ENCODE results near the gene LAMA5.

LAMA5 gene

DNA sequence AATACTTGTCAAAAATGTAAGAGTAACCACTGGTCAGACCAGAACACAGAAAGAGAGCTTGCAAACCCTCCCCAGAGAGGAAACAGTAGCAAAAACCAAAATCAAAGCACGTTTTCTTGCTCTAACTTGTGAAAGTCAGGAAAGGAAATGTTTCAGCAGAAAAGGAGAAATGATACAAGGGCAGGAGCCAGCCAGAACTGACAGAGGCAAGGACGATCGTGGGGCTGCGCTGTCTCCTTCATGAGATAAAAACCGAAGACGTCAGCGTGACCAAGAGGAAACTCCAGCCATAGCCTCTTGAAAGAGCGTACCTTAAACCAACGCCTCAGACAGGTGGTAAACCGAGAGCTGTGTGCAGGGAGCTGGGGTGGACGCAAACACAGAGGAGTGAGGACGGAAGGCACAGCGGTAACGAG, 27.5 kb downstream of the LAMA5 start:
- DNase-seq, result no peak

GRCh38 chr20:62338294-62338620, 28.9 kb downstream of the LAMA5 start:
- no peak for DNase-seq

DNA sequence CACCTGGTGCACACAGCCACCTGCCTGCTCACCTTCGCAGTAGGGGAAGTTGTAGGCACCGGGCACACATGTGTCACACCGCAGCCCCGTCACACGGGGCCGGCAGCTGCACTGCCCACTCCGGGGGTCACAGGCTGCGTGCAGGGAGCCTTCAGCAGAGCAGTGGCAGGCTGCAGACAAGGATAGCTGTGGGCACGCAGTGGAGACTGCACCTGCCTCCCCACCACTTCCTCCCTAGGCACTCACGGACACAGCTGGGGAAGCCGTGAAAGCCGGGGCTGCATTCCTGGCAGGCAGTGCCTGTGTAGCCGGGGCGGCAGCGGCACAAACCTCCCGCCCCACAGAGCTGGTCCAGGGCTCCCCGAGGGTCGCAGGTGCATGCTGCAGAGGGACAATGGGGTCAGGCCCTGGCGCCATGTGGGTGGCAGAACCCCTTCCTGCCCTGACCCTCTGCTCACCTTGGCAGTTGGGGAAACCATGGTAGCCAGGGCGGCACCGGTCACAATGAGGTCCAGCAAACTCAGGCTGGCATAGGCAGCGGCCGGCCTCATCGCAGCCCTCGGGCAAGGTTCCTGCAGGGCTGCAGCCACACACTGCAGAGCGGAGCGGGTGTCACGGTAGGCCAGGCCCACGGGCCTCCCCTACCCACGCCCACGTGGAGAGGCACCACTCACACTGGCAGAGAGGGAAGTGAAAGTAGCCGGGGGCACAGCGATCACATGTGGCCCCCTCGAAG, 29.4 kb downstream of the LAMA5 start:
- DNase-seq, result no peak

- DNase-seq, result no peak
These were observed 30.1 kb downstream of the LAMA5 start for GRCh38 chr20:62336775-62337557.

GRCh38 chr20:62336329-62336728, 30.8 kb downstream of the LAMA5 start:
- no peak for DNase-seq

GRCh38 chr20:62335532-62335931, 31.6 kb downstream of the LAMA5 start:
- no peak for DNase-seq

DNA sequence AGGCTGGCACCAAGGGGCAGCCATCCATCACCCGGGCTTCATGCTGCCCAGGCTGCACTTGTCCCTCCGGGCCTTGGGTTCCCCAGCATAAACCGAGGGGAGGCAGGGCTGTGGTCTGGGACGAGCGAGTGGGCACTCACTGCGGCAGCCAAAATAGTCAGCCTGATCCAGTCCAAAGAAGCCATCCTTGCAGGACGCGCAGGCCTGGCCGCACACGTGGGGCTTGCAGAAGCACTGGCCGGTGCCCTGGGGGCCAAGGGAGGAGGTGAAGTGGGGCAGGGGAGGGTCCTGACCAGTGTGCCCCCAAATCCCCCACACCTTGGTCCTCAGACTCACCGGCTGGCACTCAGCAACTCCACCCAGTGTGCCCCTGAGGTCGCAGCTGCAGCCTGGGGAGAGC, 32.2 kb downstream of the LAMA5 start:
- DNase-seq, result no peak

- DNase-seq, result no peak
These were observed 33.1 kb downstream of the LAMA5 start for GRCh38 chr20:62333820-62334595.

DNA sequence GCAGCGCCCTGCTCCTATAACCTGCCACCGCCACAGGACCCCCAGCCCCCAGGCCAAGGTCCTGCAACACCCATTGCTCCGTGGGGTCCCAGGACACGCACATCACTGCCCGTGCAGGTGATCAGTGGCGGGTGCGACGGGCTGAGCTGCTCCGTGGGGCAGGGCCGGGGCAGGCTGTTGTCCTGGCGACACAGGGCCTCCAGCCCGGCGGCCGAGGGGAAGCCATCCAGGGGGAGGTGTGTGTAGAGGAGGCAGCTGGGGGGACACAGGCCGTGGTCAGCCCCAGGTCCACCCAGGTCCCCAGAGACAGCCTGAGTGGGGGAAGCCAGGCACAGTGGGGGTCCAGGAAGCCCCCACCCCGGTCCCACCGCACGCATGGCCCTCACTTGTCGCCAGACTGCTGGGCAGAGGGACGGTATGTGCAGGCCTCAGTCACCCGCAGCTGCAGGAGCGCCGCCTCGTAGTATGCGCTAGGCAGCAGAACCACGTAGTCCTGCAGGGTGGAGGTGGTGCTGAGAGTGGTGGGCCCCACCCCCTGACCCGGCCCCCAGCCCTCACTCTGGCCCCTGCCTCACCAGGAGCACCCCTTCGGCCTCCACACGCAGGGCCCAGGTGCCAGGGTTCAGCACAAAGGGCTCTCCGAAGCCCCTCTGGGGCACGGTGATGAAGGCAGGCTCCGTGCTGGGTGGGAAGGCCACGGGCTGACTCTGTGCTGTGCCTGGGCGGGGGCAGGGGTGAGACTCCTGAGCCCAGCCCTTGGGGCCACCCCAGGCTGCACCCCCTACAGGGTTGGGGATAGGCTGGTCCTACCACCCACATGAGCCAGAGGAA, 33.9 kb downstream of the LAMA5 start:
- DNase-seq, result no peak

GRCh38 chr20:62332421-62332820, 34.7 kb downstream of the LAMA5 start:
- no peak for DNase-seq

DNA sequence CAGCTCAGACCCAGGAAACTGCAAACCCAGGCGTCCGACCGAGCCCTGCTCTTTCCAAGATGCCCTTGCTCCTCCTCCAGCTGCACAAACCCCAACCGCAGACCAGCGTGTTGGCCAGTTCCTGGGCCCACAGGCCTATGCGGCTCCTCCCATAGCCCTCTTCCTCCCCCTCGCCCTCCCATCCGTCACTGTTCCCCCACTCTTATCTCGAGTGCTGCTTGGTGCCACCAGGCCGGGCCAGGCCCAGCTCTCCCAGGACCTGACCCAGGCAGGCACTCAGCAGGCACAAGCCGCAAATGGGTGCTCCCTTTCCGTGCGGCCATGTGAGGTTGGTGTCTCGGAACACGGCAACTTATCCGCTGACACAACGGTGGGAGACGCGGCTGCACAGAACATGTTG, 35.8 kb downstream of the LAMA5 start:
- DNase-seq, result no peak

DNA sequence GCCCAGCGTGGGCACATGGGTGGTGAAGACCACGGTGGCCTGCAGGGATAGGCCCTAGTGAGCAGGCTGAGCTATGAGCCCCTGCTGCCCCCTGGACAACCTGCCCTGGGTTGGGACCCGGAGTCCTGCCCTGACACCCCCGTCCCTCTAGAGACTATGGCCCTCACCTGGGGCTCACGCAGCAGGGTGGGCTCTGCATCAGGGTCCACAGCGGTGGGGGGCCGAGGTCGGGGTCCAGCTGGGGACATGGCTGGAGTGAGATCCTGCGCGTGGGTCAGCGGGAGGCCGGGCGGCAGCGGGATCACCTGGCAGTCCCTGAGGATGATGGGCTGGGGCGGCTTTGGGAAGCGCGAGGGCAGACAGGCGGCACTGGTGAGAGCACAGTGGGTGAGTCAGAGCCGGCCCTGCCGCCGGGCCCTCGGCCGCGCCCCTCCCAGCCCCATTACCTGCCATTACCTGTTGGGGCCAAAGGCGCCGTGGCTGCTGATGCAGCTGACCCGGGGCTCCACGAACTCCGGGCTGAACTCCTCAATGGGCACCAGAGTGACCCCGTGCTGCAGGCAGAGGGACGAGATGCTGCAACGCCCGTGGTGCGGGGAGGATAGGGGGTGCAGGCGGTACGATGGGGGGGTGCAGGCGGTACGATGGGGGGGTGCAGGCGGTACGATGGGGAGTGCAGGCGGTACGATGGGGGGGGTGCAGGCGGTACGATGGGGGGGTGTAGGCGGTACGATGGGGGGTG, 36.4 kb downstream of the LAMA5 start:
- no peak for DNase-seq

DNA sequence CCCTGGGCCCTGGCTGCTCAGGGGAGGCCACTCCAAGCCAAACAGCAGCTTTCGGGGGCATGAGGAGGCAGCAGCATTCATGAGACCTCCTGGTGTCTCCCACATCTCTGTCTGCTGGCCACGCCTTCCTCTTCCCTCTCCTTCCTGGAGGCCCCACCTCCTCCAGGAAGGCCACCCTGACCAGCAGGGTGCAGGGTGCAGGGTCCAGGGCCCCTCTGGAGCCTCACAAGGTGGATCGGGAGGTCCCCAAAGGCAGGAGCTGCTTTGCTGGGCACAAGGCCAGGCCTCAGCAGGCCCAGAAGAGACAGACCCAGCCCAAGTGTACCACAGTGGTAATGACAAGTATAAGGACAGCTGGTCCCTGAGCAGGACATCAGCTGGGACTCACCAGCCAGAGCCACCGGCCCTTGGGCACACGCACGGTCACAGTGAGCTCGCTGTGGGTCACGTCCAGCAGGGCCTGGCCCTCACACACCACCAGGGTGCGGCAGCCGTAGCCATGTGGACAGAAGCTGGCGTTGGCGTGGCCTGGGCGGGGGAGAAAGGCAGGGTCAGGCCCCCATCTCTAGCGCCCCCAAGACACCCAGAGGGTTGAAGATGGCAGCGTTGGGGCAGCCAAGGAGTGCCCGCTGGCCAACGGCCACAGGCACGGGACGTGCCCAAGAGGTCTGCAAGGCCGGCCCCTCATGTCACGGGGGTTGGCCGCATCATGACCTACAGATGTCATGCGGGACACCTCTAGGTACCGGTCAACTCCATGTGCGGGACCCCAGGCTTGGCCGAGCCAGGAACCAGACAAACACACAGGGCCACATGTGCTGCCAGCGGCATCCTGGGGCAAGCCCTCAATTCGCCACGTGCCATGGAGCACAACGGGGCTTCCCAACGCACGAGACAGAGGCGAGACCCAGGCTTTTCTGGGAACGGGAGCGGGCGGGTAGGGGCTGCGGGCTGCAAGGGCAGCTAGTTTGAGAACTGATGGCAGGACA, 37.4 kb downstream of the LAMA5 start:
- no peak for DNase-seq

DNA sequence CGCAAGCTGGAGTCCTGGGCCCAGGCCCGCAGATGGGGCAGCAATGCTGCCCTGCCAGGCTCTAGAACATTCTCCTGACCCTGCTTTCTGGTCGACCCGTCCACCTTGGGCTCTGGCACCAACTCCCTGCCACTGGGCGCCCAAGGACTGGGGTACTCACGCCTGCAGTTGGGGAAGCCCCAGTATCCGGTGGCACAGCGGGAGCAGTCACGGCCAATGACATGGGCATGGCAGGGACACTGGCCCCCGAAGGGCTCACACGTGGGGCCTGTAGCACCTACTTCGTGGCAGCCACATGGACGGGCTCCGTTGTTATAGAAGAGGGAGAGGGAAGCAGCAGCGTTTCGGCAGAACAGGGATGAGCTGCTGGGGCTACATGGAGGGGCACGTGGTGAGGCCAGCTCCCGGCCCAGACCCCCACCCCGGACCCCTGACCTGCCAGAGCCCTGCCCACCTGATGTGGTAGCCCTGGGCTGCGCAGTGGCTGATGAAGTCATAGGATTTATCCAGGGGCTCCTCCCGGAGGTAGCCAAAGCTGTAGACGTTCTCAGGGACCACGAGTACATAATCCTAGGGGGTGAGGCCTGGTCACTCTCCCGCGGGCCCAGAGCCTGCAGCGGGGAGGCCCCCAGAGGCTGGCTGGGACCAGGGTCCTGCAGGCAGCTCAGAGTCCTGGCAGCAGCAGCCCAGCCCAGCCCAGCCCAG, 38.3 kb downstream of the LAMA5 start:
- no peak for DNase-seq

- DNase-seq, result no peak
These were observed 39.2 kb downstream of the LAMA5 start for GRCh38 chr20:62327726-62328495.

DNA sequence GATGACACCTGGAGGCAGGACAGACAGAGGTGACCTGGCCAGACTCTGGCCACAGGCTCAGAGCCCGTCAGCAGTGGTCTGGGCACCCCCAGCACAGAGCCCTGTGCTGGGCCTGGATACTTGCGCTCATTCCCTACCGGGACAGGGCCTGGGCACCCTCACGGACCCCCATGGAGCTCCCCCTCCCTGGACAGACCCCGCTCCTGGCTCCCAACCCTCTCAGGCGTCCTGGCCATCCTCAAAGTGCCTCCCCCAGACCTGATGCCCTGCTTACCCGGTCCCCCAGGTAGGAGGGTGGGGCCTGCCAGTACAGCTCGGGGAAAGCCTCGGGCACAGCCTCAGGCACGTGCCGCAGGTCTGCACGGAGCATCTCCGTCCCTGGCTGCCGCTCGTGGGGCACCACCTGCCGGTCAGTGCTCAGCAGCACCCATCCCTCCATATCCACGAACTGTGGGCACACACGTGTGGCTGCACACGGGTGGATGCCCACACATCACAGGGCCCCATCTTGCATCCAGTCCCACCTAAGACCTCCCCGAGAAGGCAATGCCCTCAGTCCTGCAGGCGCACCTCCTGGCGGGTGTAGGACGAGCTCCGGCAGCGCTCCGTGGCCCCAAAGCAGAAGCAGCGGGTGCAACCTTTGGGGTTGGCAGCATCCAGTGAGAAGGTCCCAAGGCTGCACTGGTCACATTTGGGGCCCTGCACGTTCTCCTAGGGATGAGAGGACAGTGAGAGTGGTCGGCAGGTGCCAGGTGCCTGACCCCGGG, 40.0 kb downstream of the LAMA5 start:
- DNase-seq, result no peak

GRCh38 chr20:62326559-62326958, 40.6 kb downstream of the LAMA5 start:
- no peak for DNase-seq

DNA sequence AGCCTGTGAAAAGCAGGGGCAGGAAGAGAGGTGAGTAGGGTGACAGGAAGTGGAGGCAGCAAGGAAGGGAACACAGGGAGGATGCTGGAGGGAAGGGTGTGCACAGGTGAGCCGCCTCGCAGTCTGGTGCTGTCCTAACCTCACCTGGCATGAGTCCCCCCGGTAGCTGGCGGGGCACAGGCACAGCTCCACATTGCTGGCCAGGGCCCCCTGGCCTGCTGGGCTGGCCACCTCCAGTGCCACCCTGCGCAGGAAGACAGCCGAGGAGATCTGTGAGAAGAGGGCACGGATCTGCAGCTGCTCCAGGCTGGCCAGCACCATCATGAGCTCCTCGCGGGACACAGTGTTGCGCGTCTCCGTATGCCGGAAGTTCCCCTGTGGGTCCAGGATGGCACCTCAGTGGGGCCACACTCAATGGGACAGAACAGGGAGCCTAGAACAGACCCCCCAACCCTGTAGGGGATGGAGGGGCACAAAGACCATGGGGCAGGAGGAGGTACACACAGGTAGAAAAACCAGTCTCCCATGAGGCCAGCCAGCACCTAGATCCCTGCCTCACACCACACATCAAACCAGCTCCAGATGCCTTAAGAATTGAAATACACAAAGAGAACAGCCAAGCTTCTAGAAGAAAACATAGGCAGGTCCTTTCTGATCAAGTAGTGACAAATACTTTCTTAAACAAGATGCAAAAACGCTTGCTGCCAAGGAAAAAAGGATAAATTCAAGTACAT, 41.8 kb downstream of the LAMA5 start:
- no peak for DNase-seq
